Nephron (organoid): ENCODE results near the gene KSR1.

Experiments
- H3K27ac Mint-ChIP-seq, 3 experiments: 2 replicates each; pipeline ENCODE4 v1.8.0; 2020; ENCODE audit warnings: mixed read lengths in 3 of 3, mild to moderate bottlenecking in 2 of 3, moderate library complexity in 1 of 3
- H3K27me3 Mint-ChIP-seq: 2 replicates; pipeline ENCODE4 v1.8.0; 2021; ENCODE audit warnings: low read depth, mild to moderate bottlenecking, moderate library complexity, mixed read lengths
- H3K36me3 Mint-ChIP-seq: 2 replicates; pipeline ENCODE4 v1.8.0; 2020; ENCODE audit warnings: low read depth, mixed read lengths
- H3K4me1 Mint-ChIP-seq: 2 replicates; pipeline ENCODE4 v1.8.0; 2020; ENCODE audit warnings: mixed read lengths
- H3K4me3 Mint-ChIP-seq, 3 experiments: 2 replicates each; pipeline ENCODE4 v1.8.0; 2020; ENCODE audit warnings: mild to moderate bottlenecking in 3 of 3, mixed read lengths in 3 of 3, moderate library complexity in 2 of 3
- H3K9me3 Mint-ChIP-seq: 2 replicates; pipeline ENCODE4 v1.8.0; 2020; ENCODE audit warnings: mixed read lengths
- CTCF ChIP-seq, 3 experiments: fragments of 200-600 bp; sonication (generic); IDR thresholded peaks; one replicate each; pipeline ENCODE4 v1.5.0; 2021; ENCODE audit warnings: antibody characterized with exemption in 3 of 3; ENCODE audit not compliant: unreplicated experiment in 3 of 3

Gene KSR1

DNA sequence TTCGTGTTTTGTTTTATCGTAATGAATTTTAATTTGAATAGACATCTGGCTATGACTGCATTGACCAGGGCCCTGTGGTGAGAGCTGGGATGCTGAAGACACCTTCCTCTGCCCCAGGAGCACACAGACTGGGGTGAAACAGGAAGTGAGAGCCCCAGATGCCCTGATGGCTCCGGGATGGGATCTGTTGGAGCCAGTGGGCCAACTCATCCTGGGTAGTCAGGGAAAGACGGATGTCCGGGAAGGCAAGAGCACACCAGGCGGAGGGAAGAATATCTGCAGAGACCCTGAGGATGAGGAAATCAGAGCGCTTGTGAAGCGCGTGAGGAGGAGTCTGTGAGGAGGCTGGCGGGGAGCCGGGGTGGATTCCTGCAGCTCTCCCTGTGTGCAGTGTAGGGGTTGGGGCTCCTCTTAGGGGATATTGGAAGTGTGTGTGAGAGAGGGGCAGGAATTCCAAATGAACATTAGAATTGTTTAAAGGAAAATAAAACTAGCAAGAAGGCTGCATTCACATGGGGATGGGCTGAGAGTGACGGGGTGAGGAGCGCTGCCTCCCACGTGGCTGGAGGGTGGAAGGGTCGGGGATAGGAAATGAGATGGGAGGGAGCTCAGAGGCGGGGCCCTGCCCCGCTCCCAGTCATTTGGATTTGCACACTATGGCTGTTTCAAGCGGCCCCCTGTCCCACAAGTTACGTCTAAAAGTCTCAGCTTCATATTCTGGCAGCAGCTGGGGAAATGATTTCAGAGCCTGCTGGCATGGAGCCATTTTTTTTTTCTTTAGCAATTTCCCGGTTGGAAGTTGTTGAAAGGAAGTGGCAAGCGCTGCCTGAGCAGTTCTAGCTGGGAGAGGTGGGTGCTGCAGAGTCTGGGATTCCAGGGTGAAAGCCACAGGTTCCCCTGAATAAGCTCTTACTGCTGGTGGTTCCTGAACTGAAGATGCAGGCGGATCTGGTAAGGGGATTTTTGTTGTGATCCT, 103.5 kb downstream of the KSR1 start:
- Mint-ChIP-seq H3K4me3 (peak overlapping the region; percentile 57 to 73 (median 68)), H3K27me3 (no peaks in the 10 kb centered on the region), H3K4me1 (peaks cover 68% of the 10 kb centered on the region), H3K9me3 (no peaks in the 10 kb centered on the region), H3K27ac (peak overlapping the region; percentile 95 to 98 (median 97)), H3K36me3 (peaks cover 7% of the 10 kb centered on the region)
- TF ChIP-seq CTCF (IDR thresholded peaks at IDR 0.05; ENCODE audit: unreplicated experiment in 3 of 3), result peak in 2 of 3 experiments; percentile 27 to 37

- Mint-ChIP-seq H3K27me3 (no peaks in the 10 kb centered on the region), H3K4me1 (peaks cover 61% of the 10 kb centered on the region), H3K4me3 (peak overlapping the region; percentile 57 to 73 (median 68)), H3K9me3 (no peaks in the 10 kb centered on the region), H3K36me3 (no peaks in the 10 kb centered on the region), H3K27ac (peak overlapping the region; percentile 95 to 98 (median 97))
- no peak for TF ChIP-seq CTCF (IDR thresholded peaks at IDR 0.05; ENCODE audit: unreplicated experiment in 3 of 3)
Measured at GRCh38 chr17:27560668-27561067, 104.4 kb downstream of the KSR1 start.

DNA sequence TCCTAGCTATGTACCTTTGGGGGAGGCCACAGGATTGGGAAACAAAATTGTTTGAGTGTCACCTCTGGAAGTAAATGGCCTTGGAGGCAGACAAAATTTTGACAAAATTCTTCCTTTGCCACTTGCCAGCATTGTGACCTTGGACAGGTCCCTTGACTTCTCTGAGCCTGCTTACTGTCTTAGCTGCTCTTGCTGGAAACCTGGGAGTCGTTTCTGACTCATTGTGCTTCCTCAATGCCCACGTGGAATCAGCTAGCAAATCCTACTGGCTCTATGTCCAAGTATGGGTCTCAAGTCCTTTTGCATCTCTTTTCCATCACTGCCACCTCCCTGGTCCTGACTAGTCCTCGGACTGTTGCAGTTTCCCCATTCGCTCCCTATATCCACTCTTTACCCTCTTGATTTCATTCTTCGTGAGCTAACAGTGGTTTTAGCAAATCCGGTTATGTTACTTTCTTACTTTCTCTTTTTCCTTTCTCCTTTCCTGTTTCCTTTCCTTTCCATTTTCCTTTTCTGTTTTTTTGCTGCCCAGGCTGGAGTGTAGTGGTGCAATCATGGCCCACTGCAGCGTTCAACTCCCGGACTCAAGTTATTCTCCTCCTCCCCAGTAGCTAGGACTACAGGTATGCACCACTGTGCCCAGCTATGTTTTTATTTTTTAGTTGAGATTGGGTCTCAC, 106.7 kb downstream of the KSR1 start:
- H3K9me3 Mint-ChIP-seq, result no peaks in the 10 kb centered on the region
- H3K36me3 Mint-ChIP-seq, result no peaks in the 10 kb centered on the region
- H3K27ac Mint-ChIP-seq, result peak overlapping the region in 2 of 3 experiments; percentile 19 to 49
- no peaks in the 10 kb centered on the region for H3K27me3 Mint-ChIP-seq
- H3K4me3 Mint-ChIP-seq, result peak overlapping the region in 1 of 3 experiments; percentile 61
- peaks cover 59% of the 10 kb centered on the region for H3K4me1 Mint-ChIP-seq
- TF ChIP-seq CTCF (IDR thresholded peaks at IDR 0.05; ENCODE audit: unreplicated experiment in 3 of 3), result no peak

GRCh38 chr17:27563532-27563931, 107.3 kb downstream of the KSR1 start:
- no peaks in the 10 kb centered on the region for H3K27me3 Mint-ChIP-seq
- H3K4me3 Mint-ChIP-seq, result no peak overlapping the region
- no peak for TF ChIP-seq CTCF (IDR thresholded peaks at IDR 0.05; ENCODE audit: unreplicated experiment in 3 of 3)
- no peaks in the 10 kb centered on the region for H3K36me3 Mint-ChIP-seq
- H3K27ac Mint-ChIP-seq, result peak overlapping the region in 2 of 3 experiments; percentile 19 to 49
- H3K4me1 Mint-ChIP-seq, result peaks cover 53% of the 10 kb centered on the region
- H3K9me3 Mint-ChIP-seq, result no peaks in the 10 kb centered on the region

DNA sequence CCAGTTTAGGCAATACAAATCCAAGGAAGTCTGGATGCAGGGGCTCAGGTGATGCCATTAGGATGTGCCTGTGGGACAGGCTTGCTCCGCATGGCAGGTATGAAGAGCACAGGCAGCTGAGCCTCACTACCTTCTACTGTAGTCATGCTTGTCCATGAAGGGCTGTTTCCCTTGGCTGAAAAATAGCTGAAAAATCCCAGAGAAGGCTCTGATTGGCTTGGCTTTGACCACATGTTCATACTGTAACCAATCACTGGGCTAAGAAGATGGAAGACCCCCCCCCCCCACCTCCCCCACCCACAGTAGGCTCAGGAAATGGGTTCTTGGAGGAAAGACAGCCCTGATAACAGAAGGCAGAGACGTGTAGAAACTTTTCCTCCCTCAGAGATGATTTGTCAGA, 108.2 kb downstream of the KSR1 start:
- no peaks in the 10 kb centered on the region for H3K36me3 Mint-ChIP-seq
- TF ChIP-seq CTCF (IDR thresholded peaks at IDR 0.05; ENCODE audit: unreplicated experiment in 3 of 3), result no peak
- peaks cover 49% of the 10 kb centered on the region for H3K4me1 Mint-ChIP-seq
- H3K4me3 Mint-ChIP-seq, result no peak overlapping the region
- H3K27me3 Mint-ChIP-seq, result no peaks in the 10 kb centered on the region
- H3K27ac Mint-ChIP-seq, result no peak overlapping the region
- H3K9me3 Mint-ChIP-seq, result no peaks in the 10 kb centered on the region
